Activated CD4-positive, alpha-beta T cell treated with anti-CD3 and anti-CD28 coated beads for 48 hours (primary cell): ENCODE results near the gene SSBP3.

Experiments used
- DNase-seq: peaks from one replicate; pipeline ENCODE4 v3.0.0-alpha.2; 2020

SSBP3 gene

DNA sequence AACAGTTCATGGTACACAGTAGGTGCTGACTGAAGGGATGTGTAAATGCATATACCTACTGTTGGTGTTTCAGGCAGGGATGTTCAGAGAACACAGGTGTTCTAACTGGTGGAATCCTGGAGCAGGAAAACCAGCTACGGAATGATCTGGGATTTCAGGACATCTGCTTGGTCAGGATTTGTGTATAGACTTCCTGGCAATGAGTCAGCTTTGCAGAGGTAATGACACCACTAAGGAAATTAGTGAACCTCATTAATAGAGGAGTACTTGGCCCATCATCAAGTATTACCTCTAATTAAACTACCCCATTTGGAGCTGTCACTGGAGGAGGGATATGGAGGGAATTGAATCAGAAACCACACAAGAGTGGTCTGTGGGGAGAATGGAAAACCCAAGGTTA, 198.9 kb downstream of the SSBP3 start:
- no peak for DNase-seq

DNA sequence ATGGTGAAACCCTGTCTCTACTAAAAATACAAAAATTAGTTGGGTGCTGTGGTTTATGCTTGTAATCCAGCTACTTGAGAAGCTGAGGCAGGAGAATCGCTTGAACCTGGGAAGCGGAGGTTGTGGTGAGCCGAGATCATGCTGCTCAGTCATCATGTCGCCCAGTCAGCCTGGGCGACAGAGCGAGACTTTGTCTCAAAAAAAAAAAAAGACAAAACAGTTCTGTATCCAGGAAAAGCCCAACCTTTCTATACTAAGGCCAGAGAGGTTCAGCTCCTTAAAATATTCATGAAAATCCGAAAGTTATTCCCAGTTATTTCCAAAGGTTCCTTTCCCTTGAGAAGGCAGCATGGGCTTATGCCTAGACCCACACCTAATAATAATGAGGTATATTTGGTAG, 202.0 kb downstream of the SSBP3 start:
- DNase-seq, result no peak

DNA sequence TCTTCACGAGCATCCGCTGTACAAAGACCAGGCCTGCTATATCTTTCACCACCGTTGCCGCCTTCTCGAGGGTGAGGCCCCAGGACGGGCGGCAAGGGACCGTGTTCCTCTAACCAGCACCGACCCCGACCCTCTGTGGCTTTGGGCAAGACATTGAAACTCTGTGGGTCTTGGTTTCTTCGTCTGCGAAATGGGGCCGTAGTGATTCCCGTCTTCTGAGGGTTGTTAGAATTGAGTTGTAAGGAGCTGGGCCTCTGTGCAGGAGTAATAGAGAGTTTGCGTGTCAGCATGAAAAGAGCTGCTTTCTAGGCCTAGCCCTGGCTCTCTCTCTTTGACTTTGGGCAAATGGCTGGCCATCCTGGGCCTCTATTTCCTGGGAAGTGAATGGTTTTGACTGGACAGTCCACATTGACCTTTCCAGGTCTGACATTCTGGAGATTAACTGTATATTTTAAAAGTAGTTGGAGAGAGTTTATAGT, 205.6 kb downstream of the SSBP3 start:
- no peak for DNase-seq

- peak; percentile 93 for DNase-seq
Observed at GRCh38 chr1:54199765-54200518, 206.3 kb downstream of the SSBP3 start, which contains the start of the genes CYB5RL and MRPL37. Gene CYB5RL, minus strand, starts transcription at chr1:54200030. Its CDS starts 4,414 bp downstream, at chr1:54195616. Gene MRPL37, plus strand, starts transcription at chr1:54200167. Its CDS starts 77 bp downstream, at chr1:54200244.

GRCh38 chr1:54199151-54199764, 206.9 kb downstream of the SSBP3 start:
- no peak for DNase-seq

DNA sequence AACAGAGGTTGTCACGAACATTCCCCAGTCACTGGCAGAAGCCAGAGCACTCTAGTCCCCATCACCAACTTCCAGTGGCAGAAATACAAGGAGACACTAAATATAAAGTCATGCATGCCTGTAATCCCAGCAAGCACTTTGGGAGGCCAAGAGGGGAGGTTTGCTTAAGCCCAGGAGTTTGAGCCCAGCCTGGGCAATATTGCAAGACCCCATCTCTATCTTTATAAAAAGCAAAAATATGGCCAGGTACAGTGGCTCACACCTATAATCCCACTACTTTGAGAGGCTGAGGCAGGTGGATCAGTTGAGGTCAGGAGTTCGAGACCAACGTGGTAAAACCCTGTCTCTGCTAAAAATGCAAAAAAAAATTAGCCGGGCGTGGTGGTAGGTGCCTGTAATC, 212.7 kb downstream of the SSBP3 start:
- DNase-seq, result no peak

GRCh38 chr1:54191525-54191924, 214.7 kb downstream of the SSBP3 start:
- DNase-seq, result no peak

DNA sequence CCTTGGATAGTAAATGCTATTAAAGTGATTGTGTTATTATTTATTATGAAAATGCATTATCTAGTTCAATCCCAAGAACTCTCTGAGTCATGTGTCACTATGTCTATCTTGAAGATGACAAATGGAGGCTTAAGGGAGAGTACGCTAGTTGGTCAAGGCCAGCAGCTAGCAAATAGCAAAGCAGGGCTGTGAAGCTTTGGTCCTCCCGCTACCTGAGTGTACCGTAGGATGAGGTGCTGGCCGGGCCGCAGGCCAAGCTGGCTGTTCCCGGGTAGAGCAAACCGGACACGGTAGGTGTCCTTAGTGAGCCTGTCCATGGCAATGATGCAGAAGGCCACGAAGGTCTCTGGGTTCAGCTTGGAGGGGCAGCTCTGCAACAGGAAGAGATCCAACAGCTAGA, 215.7 kb downstream of the SSBP3 start:
- no peak for DNase-seq

GRCh38 chr1:54188291-54188690, 217.9 kb downstream of the SSBP3 start:
- no peak for DNase-seq

- no peak for DNase-seq
Observed at GRCh38 chr1:54186056-54186455, 220.1 kb downstream of the SSBP3 start.

GRCh38 chr1:54180701-54181360, 225.4 kb downstream of the SSBP3 start:
- no peak for DNase-seq

- DNase-seq, result no peak
Observed at GRCh38 chr1:54178296-54179070, 227.7 kb downstream of the SSBP3 start.

GRCh38 chr1:54177726-54178125, 228.5 kb downstream of the SSBP3 start:
- no peak for DNase-seq

DNA sequence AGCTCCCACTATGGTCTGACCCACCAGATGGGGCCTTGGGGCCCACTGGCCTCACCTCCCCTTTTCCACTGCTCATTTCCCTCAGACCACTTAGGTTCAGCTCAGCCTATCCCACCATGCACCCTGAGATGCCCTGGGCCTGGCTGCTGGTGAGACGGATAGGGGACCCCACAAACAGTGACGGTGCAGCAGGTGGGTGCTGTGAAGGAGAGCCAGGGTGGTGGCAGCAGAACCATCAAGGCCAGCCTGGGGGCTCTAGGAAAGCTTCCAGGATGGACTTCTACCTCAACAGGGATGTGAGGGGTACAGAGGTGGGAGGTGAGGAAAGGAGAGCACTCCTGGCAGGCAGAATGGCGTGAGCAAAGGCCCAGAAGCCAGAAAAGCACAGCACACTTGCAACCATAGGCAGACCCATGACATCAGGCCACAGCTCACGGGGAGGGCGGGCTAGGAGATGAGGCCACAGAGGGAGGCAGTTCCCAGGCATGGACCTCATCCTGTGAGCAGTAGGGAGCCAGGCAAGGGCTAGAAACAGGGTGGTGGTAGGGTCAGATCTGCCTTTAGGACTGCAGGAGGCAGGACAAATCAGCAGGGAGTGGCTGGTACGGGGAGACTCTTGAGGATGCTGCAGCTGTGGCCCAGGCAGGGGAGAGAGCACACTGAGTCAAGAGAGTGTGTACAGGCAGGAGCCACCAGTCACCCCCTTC, 229.4 kb downstream of the SSBP3 start:
- DNase-seq, result no peak
